H9 (cell line): ENCODE results near the gene SLC19A1. TPM values are rescaled to one million over a fixed set of nuclear protein-coding genes. Genes with fewer than 3 reads are reported as not detected.
A peak's percentile ranks its signal among the peaks of the same experiment; 100 is the strongest.

Source experiments
- DNase-seq: peaks from one replicate; pipeline ENCODE4 v3.0.0-alpha.2; 2017
- H2AFZ ChIP-seq: one replicate; pipeline ENCODE4 v1.6.1; 2013; ENCODE audit warnings: mild to moderate bottlenecking, low read length, control low read depth, moderate library complexity
- H2AK5ac ChIP-seq: 2 replicates; pipeline ENCODE4 v1.6.1; 2013; ENCODE audit warnings: low read length, control low read depth, mixed read lengths; ENCODE audit not compliant: insufficient read length
- H2BK120ac ChIP-seq: one replicate; pipeline ENCODE4 v1.6.1; 2013; ENCODE audit warnings: low read depth, mild to moderate bottlenecking, low read length, control low read depth, inconsistent platforms; ENCODE audit not compliant: poor library complexity, severe bottlenecking
- H2BK12ac ChIP-seq: 2 replicates; pipeline ENCODE4 v1.6.1; 2013; ENCODE audit warnings: low read length, control low read depth, mixed read lengths, low read depth; ENCODE audit not compliant: insufficient read length
- H2BK15ac ChIP-seq: 2 replicates; pipeline ENCODE4 v1.6.1; 2013; ENCODE audit warnings: low read depth, low read length, control low read depth
- H2BK20ac ChIP-seq: one replicate; pipeline ENCODE4 v1.6.1; 2013; ENCODE audit warnings: low read depth, mild to moderate bottlenecking, low read length, control low read depth, inconsistent platforms; ENCODE audit not compliant: poor library complexity, severe bottlenecking
- H2BK5ac ChIP-seq: 2 replicates; pipeline ENCODE4 v1.6.1; 2013; ENCODE audit warnings: low read length, control low read depth, mixed read lengths; ENCODE audit not compliant: insufficient read length
- H3K14ac ChIP-seq: 2 replicates; pipeline ENCODE4 v1.6.1; 2013; ENCODE audit warnings: low read length, control low read depth; ENCODE audit not compliant: insufficient read depth
- H3K18ac ChIP-seq: 2 replicates; pipeline ENCODE4 v1.6.1; 2013; ENCODE audit warnings: low read depth, mild to moderate bottlenecking, mixed read lengths, low read length, control low read depth; ENCODE audit not compliant: insufficient read length
- H3K23ac ChIP-seq: 2 replicates; pipeline ENCODE4 v1.6.1; 2013; ENCODE audit warnings: low read length, control low read depth, mixed read lengths, low read depth; ENCODE audit not compliant: insufficient read length
- H3K23me2 ChIP-seq: 2 replicates; pipeline ENCODE4 v1.6.1; 2013; ENCODE audit warnings: low read depth, mild to moderate bottlenecking, mixed read lengths, low read length, control low read depth; ENCODE audit not compliant: insufficient read length, poor library complexity, severe bottlenecking
- H3K27ac ChIP-seq: 2 replicates; pipeline ENCODE4 v1.5.1; 2013; ENCODE audit warnings: low read length, control low read depth, mixed read lengths, low read depth; ENCODE audit not compliant: insufficient read length
- H3K27me3 ChIP-seq: 2 replicates; pipeline ENCODE4 v1.6.1; 2013; ENCODE audit warnings: low read length, control low read depth, inconsistent platforms; ENCODE audit not compliant: insufficient read depth
- H3K4ac ChIP-seq: 2 replicates; pipeline ENCODE4 v1.6.1; 2013; ENCODE audit warnings: low read depth, mild to moderate bottlenecking, control low read depth, inconsistent platforms, low read length, moderate library complexity
- H3K4me1 ChIP-seq: 2 replicates; pipeline ENCODE4 v1.6.1; 2013; ENCODE audit warnings: low read length, control low read depth, inconsistent platforms; ENCODE audit not compliant: insufficient read depth
- H3K4me2 ChIP-seq: 2 replicates; pipeline ENCODE4 v1.6.1; 2013; ENCODE audit warnings: low read length, control low read depth, mixed read lengths; ENCODE audit not compliant: insufficient read length, insufficient read depth
- H3K56ac ChIP-seq: 2 replicates; pipeline ENCODE4 v1.6.1; 2013; ENCODE audit warnings: low read depth, mild to moderate bottlenecking, mixed read lengths, low read length, control low read depth; ENCODE audit not compliant: insufficient read length
- H3K79me1 ChIP-seq: 2 replicates; pipeline ENCODE4 v1.6.1; 2013; ENCODE audit warnings: low read depth, mild to moderate bottlenecking, moderate library complexity, low read length, control low read depth, inconsistent platforms; ENCODE audit not compliant: insufficient read depth, poor library complexity, severe bottlenecking
- H3K79me2 ChIP-seq: 2 replicates; pipeline ENCODE4 v1.6.1; 2013; ENCODE audit warnings: low read length, control low read depth, inconsistent platforms; ENCODE audit not compliant: insufficient read depth
- H3K9ac ChIP-seq: 2 replicates; pipeline ENCODE4 v1.6.1; 2013; ENCODE audit warnings: low read length, control low read depth, mixed read lengths; ENCODE audit not compliant: insufficient read length; ENCODE audit errors: extremely low read depth
- H3K9me3 ChIP-seq: one replicate; pipeline ENCODE4 v1.6.1; 2013; ENCODE audit warnings: low read depth, low read length, inconsistent platforms; ENCODE audit not compliant: control insufficient read depth
- H3T11ph ChIP-seq: one replicate; pipeline ENCODE4 v1.6.1; 2013; ENCODE audit warnings: mild to moderate bottlenecking, low read length, control low read depth, inconsistent platforms
- H4K20me1 ChIP-seq: one replicate; pipeline ENCODE4 v1.6.1; 2013; ENCODE audit not compliant: control insufficient read depth, insufficient read length, insufficient read depth
- H4K5ac ChIP-seq: 2 replicates; pipeline ENCODE4 v1.6.1; 2013; ENCODE audit warnings: low read depth, mild to moderate bottlenecking, mixed read lengths, low read length, control low read depth; ENCODE audit not compliant: insufficient read length
- H4K8ac ChIP-seq: replicated peaks from 2 replicates; pipeline ENCODE4 v1.6.1; 2013; ENCODE audit warnings: low read length, control low read depth, mixed read lengths, low read depth; ENCODE audit not compliant: insufficient read length
- H4K91ac ChIP-seq: 2 replicates; pipeline ENCODE4 v1.6.1; 2013; ENCODE audit warnings: low read depth, mild to moderate bottlenecking, moderate library complexity, mixed read lengths, low read length, control low read depth; ENCODE audit not compliant: insufficient read length
- H3K27ac Mint-ChIP-seq, 3 experiments: 2 replicates in 2 of 3; 3 replicates in 1 of 3; pipeline ENCODE4 v1.8.0; 2020 to 2021; ENCODE audit warnings: mixed read lengths in 3 of 3, mild to moderate bottlenecking in 1 of 3, moderate library complexity in 1 of 3
- H3K27me3 Mint-ChIP-seq: 2 replicates; pipeline ENCODE4 v1.8.0; 2021; ENCODE audit warnings: low read depth, mild to moderate bottlenecking, moderate library complexity, mixed read lengths
- H3K36me3 Mint-ChIP-seq, 3 experiments: 2 replicates in 2 of 3; 3 replicates in 1 of 3; pipeline ENCODE4 v1.8.0; 2020 to 2021; ENCODE audit warnings: low read depth in 3 of 3, mixed read lengths in 3 of 3; ENCODE audit not compliant: insufficient read depth in 1 of 3
- H3K4me1 Mint-ChIP-seq, 2 experiments: 2 replicates each; pipeline ENCODE4 v1.8.0; 2020; ENCODE audit warnings: mixed read lengths in 2 of 2
- H3K4me3 Mint-ChIP-seq, 2 experiments: 2 replicates in 1 of 2; 3 replicates in 1 of 2; pipeline ENCODE4 v1.8.0; 2020 to 2021; ENCODE audit warnings: mild to moderate bottlenecking in 2 of 2, mixed read lengths in 2 of 2, moderate library complexity in 1 of 2
- H3K9me3 Mint-ChIP-seq, 2 experiments: 2 replicates in 1 of 2; 3 replicates in 1 of 2; pipeline ENCODE4 v1.8.0; 2020; ENCODE audit warnings: mild to moderate bottlenecking in 2 of 2, mixed read lengths in 2 of 2, moderate library complexity in 1 of 2
- CTCF ChIP-seq: fragments of 200-600 bp; sonication (generic); conservative IDR thresholded peaks from 3 replicates; pipeline ENCODE4 v1.8.0; 2021; ENCODE audit warnings: antibody characterized with exemption, mild to moderate bottlenecking
- WGBS: extraction: QIAGEN DNeasy Blood & Tissue Kit; methylation state at CpG from one replicate; pipeline ENCODE4 v1.1.7; 2013; ENCODE audit warnings: missing lambda C conversion rate, low lambda C conversion rate, mixed read lengths; ENCODE audit not compliant: insufficient read length; ENCODE audit errors: extremely low coverage; 5-methylcytosine and 5-hydroxymethylcytosine counted together
- total RNA-seq: library from RNA; stranded (reverse); gene quantifications from 2 replicates; pipeline ENCODE4 v1.2.1, GENCODE V29; 2021

The SLC19A1 gene
- total RNA-seq, 1 experiment from 2014 or later: 32.4 TPM

- Histone ChIP-seq H3K14ac (no peak overlapping the region), H3K9me3 (no peaks in the 10 kb centered on the region), H3K4me2 (no peak overlapping the region), H3K23ac (no peak overlapping the region), H4K20me1 (no peaks in the 10 kb centered on the region), H2BK20ac (no peak overlapping the region), H3K56ac (no peak overlapping the region), H3K9ac (no peak overlapping the region), H3K79me2 (no peaks in the 10 kb centered on the region), H2BK5ac (no peak overlapping the region), H3K4ac (no peak overlapping the region), H3K79me1 (no peaks in the 10 kb centered on the region), H4K8ac (no peak overlapping the region), H3K4me1 (peaks cover 4% of the 10 kb centered on the region; the same call in 1 of the 2 replicates), H2BK15ac (no peak overlapping the region), H3T11ph (no peak overlapping the region), H4K91ac (no peak overlapping the region), H2BK120ac (no peak overlapping the region), H3K27me3 (no peaks in the 10 kb centered on the region), H3K18ac (no peak overlapping the region), H2AK5ac (no peak overlapping the region), H2BK12ac (no peak overlapping the region), H2AFZ (no peak overlapping the region), H3K27ac (no peak overlapping the region), H3K23me2 (no peaks in the 10 kb centered on the region), H4K5ac (no peak overlapping the region)
- Mint-ChIP-seq H3K27ac (no peak overlapping the region), H3K4me3 (no peak overlapping the region), H3K27me3 (peaks cover 13% of the 10 kb centered on the region), H3K4me1 (peaks cover 2 to 9% of the 10 kb centered on the region in 2 experiments; a peak in 3 of 4 replicates), H3K36me3 (no peaks in the 10 kb centered on the region), H3K9me3 (no peaks in the 10 kb centered on the region; a peak in 1 of 5 replicates)
- WGBS: no CpG with 5 or more reads among the region's 24 CpGs
- no peak for TF ChIP-seq CTCF
- peak; percentile 17 for DNase-seq
Observed at GRCh38 chr21:45576838-45577737, 34.8 kb upstream of the SLC19A1 start.
